Hematopoietic multipotent progenitor cell (in vitro differentiated cells): ENCODE data around the gene REC8. TPM values are rescaled to one million over a fixed set of nuclear protein-coding genes. Genes with fewer than 3 reads are reported as not detected.

Source experiments
- DNase-seq, 3 donors: peaks; one replicate each; pipeline ENCODE4 v3.0.0-alpha.2; 2011 to 2015; ENCODE audit warnings: low read depth in 2 of 3, low spot score in 2 of 3
- total RNA-seq: library from RNA; depleted of rRNA; stranded (reverse); fragments of >200 nt; gene quantifications from one replicate; pipeline ENCODE4 v1.2.3, GENCODE V29; 2012

The REC8 gene
- total RNA-seq, 1 donor, result 47.1 TPM

DNA sequence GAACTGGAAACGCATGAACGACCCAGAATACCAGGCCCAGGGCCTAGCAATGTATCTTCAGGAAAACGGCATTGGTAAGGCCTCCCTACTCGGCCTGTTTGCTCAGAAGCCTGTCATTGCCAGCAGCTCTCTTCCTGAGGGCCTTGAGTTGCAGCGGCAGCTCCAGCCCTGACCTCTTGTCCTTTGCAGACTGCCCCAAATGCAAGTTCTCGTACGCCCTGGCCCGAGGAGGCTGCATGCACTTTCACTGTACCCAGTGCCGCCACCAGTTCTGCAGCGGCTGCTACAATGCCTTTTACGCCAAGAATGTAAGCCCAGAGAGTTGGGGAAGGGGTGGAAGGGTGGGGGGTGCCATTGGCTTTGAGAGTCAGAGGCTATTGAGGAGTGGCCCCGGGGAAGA lies 14.5 kb upstream of the REC8 start:
- DNase-seq, result no peak

DNA sequence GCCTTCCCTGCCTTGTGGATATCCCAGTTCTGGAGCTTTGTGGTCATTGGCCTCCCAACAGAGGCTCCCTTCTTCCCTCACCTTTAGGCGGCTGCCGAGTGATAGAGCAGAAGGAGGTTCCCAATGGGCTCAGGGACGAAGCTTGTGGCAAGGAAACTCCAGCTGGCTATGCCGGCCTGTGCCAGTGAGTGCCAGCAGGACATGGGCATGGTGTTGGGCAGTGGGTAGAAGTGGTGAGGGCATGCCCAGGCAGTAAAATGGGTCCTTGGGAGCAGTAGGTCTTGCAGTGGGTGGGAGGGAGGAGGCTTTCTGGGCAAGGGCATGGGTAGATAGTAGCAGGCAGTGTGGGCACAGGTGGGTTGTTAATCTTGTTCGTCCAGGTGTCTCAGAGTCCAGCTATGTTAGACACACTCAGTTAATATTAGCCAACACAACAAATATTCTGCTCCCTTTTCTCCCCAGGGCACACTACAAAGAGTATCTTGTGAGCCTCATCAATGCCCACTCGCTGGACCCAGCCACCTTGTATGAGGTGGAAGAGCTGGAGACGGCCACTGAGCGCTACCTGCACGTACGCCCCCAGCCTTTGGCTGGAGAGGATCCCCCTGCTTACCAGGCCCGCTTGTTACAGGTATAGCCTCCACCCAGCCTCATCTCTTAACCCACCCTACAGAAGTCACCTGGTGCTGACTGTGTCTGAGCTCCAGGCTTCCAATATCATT lies 11.9 kb upstream of the REC8 start:
- DNase-seq, result no peak

DNA sequence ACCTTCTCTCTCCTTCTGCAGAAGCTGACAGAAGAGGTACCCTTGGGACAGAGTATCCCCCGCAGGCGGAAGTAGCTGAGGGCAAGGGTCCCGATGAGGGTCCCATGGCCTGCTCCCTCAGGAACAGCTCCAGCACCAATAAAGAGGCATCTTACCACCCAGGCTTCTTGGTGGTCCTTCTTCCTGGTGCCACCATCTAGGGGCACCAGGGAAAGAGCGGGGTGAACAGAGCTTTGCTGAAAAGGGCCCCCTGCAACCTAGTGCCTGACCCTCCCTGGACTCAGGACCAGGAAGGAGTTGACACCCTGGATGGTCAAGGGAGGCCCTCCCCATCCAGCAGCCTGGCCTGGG lies 11.4 kb upstream of the REC8 start:
- no peak for DNase-seq

DNA sequence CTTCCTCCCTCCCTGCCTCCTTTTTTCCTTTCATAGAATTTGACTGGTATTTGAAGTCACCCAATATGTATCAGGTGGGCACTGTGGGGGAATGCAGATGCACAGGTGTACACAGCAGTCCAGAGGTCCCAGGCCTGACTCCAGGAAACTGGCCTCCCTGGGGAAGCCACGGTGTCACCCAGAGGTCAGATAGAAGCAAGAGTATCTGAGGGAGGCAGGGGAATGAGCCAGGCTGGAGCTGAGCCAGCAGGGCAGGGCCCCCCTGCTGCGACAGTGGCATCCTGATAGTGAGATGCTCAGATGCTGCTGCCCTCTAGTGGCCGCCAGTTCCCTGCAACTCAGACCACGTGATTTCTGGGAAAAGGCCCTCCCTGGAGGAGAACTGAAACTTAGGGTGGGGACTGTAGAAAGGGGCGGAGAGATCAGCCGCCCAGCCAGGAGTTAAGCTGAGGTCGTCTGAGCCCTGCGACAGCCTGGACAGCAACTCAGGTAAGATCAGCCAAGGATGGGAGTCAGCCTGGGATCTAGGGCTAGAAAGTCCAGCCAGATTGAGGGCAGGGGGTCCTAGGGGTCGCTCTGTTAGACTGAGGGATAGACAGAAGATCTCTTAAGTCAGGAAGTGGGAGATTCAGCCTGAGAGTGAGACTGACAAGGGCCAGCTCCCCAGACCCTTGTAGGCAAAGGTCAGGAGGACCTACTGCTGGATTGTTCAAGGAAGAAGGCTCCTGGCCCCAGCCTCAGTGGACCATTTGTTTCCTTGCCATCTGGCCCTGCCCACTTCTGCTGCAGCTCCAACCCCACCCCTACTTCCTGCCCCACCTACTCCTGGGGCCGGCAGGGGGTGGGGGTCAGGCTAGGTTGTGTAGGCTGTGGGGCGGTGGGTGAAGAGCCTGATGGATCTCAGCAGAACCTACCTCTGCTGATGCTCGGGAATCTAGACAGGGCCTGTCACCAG lies 10.8 kb upstream of the REC8 start, which contains the start of gene IRF9:
Gene IRF9, plus strand, starts transcription at position 416 of the 955 bp plus-strand sequence. CDS start 880 bp downstream, outside the sequence.
- DNase-seq, result peak; percentile 95 to 98 (median 97)

DNA sequence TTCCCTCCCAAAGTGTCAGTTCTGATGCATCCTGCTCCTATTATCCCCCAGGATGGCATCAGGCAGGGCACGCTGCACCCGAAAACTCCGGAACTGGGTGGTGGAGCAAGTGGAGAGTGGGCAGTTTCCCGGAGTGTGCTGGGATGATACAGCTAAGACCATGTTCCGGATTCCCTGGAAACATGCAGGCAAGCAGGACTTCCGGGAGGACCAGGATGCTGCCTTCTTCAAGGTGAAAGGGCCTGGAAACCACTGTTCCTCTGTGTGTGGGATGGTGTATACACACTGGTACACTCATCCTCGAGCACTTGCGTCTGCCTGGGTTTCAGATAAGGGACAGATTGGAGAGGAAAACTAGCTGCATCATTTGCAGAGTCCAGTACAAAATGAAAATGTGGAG lies 9.8 kb upstream of the REC8 start:
- DNase-seq, result no peak

DNA sequence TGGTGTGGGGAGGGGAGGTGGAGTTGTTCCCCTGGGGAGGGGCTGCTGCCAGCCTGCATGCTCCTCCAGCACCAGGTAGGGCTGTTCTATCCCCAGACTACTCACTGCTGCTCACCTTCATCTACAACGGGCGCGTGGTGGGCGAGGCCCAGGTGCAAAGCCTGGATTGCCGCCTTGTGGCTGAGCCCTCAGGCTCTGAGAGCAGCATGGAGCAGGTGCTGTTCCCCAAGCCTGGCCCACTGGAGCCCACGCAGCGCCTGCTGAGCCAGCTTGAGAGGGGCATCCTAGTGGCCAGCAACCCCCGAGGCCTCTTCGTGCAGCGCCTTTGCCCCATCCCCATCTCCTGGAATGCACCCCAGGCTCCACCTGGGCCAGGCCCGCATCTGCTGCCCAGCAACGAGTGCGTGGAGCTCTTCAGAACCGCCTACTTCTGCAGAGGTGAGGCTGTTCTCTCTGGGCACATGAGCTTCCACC lies 7.3 kb upstream of the REC8 start:
- no peak for DNase-seq

DNA sequence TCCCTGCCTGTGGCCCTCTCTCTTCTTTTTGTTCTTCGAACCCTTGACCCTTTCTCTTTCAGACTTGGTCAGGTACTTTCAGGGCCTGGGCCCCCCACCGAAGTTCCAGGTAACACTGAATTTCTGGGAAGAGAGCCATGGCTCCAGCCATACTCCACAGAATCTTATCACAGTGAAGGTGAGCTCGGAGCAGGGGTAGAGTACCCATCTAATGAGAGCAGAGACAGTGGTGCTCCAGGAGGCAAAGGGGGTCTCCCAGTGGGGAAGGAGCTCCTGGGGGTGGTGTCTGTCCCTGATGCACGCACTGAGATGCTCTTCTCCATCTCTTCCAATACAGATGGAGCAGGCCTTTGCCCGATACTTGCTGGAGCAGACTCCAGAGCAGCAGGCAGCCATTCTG lies 6.1 kb upstream of the REC8 start:
- no peak for DNase-seq

DNA sequence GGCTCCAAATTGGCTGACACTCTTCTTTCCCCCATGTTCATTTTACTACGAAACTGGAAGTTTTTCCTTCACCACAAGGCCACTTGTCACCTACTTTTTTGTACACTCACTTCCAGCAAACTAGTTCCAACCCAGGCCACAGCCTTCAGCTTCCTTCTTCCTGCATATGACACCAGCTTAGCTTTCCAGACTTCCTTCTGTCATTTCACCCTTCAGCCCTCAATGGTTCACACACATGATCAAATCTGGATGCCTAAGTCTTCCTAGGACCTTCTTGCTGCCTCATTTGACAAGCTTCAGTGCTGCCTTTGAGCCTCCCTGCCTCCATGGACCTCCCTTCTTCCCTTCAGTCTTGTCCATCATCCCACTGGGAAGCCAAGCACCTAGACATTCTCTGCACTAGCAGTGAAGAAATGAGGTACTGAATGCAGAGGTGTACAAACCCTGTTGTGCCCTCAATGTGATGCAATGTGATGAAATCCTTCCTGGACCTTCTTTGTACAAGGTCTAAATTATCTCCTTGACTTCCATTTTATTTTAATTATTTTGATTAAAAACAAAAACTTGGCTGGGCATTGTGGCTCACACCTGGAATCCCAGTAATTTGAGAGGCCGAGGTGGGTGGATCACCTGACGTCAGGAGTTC lies 4.3 kb upstream of the REC8 start:
- DNase-seq, result peak in 1 of 3 donors; percentile 23

DNA sequence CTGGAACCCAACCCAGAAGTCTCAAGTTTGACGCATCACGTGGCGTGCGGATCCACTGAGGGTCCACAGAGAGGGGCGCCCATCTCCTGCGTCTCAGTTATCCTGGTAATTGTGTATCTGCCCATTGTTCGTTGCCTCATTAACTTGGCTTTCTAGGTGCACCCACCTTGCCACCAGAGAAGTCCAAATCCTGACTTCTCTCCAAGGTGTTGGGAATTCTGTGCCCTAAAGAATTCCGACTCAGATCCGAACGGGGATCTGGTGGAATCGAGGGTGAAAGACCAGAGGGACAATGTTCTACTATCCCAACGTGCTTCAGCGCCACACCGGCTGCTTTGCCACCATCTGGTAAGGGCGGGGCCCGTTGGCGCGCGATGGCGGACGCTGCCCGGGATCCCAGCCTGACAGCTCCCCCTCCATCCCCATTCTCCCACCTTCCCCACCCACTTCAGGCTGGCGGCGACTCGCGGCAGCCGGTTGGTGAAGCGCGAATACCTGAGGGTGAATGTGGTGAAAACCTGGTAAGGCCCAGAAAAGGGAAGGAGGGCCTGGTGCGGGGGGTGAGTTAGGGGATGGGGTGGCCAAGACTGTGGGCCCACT lies 481 bp downstream of the REC8 start:
- no peak for DNase-seq

DNA sequence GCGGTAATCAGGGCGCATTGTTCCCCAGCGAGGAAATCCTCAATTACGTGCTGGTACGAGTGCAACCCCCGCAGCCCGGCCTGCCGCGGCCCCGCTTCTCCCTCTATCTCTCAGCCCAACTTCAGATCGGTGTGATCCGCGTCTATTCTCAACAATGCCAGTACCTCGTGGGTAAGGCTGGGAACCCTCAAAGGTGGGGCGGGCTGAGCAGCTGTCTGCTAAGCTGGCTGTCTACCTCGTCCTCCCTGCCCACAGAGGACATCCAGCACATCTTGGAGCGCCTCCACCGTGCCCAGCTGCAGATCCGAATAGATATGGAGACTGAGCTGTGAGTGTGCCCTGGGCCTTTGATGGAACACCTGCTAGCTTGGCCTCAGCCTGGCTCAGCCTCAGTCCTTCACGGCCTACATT lies 996 bp downstream of the REC8 start:
- DNase-seq, result no peak

DNA sequence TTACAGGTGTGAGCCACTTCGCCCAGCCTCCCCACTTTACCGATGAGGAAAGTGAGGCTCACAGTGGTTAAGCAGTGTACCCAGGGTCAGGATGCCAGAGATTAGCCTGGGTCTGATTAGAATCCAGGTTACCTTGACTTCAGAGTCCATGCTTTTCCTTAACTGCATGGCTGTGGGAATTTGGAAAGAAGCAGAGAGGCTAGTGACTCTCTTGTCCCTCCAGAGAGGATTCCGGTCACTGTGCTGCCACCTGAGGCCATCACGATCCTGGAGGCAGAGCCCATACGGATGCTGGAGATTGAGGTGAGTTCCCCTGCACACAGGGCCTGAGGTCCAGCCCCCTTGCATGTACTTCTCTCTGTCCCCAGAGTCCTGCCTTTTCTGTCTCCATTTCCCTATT lies 4.7 kb downstream of the REC8 start:
- DNase-seq, result no peak

DNA sequence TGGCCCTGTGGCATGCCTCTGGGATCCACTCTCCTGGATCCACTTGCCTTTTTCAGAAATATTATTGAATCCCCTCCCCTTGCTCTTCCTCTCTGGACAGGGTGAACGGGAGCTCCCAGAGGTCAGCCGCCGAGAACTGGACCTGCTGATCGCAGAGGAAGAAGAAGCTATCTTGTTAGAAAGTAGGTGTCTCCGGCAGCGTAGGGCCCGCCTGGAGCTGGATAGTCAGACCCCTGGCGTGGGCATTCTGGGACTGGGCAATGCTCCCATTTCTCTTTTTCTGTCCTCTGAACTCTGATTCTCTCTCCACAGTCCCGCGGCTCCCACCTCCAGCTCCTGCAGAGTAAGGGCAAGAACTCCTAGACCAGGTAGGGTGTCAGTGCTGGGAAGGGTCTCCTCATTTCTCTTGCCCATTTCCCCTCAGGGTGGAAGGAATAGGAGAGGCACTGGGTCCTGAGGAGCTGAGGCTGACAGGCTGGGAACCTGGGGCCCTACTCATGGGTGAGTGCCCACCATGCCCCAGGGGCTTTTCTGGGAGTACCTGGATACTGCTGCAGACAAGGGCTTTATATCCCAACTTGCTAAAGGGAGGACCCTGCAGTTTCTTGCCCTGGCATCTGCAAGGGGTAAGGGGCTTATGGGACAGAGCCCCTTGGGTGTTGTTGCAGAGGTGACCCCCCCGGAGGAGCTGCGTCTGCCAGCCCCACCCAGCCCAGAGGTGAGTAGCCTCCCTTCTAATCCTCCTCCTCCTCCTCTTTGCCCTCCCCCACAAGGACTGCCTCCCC lies 5.4 kb downstream of the REC8 start:
- DNase-seq, result no peak

DNA sequence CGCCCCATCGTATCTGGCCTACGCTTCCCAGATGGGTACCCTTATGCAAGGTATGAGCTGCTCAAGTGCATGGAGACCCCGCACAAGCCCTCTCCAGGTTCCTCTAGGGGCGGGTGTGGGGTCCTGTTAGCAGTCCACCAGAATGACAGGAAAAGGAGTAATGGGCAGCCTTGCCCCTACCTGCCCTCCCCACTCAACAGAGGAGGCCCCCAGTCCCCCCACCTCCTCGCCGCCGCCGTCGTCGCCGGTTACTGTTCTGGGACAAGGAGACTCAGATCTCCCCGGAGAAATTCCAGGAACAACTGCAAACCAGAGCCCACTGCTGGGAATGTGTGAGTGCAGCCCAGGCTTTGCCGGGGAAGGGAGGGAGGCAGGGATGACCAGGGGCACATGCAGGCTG lies 6.0 kb downstream of the REC8 start:
- no peak for DNase-seq

DNA sequence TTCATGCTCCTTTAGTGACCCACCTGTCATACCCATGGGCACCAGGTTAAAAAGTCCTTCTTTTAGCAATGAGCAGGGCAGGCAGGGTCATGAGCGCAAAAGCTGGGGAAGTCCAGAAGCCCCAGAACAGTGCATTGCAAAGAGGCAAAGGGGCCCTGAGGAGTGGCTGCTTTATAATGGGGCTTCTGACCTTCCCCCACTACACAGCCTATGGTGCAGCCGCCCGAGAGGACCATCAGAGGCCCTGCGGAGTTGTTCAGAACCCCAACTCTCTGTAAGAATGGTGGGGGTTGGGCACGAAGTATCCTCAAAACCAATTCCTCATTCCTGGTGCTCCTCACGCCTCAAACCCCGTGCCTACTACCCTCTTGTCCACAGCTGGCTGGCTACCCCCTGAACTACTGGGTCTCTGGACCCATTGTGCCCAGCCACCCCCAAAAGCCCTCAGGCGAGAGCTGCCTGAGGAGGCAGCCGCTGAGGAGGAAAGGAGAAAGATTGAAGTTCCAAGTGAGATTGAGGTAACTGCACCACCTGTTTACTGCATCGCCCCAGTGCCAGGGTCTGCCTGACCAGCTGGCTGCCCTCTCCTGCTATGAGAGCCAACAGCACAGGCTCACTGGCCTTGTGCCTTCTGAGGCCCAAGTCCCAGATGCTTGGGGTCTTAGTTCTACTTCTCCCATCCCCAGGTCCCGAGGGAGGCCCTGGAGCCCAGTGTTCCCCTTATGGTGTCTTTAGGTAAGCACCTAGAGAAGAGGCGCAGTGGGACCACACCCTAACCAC lies 6.7 kb downstream of the REC8 start:
- no peak for DNase-seq

DNA sequence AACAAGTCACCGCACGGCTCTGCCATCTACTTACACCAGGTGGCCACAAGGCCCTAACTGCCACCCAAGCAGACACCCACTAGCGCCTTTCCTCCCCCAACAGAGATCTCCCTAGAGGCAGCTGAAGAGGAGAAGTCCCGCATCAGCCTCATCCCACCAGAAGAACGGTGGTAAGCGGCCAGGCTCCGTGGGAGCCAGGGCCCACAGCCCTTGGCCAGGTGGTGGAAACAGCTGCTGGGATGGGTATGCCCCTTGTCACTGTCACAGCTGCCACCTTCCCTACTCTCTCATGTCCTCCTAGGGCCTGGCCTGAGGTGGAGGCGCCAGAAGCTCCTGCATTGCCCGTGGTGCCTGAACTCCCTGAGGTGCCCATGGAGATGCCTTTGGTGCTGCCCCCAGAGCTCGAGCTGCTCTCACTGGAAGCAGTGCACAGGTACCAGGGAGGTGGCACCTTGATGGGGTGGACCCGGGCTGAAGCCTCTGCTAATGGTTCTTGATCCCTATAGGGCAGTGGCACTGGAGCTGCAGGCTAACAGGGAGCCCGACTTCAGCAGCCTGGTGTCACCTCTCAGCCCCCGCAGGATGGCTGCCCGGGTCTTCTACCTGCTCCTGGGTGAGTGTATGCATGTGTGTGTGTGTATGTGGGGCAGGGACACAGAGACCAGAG lies 7.5 kb downstream of the REC8 start:
- DNase-seq, result no peak

DNA sequence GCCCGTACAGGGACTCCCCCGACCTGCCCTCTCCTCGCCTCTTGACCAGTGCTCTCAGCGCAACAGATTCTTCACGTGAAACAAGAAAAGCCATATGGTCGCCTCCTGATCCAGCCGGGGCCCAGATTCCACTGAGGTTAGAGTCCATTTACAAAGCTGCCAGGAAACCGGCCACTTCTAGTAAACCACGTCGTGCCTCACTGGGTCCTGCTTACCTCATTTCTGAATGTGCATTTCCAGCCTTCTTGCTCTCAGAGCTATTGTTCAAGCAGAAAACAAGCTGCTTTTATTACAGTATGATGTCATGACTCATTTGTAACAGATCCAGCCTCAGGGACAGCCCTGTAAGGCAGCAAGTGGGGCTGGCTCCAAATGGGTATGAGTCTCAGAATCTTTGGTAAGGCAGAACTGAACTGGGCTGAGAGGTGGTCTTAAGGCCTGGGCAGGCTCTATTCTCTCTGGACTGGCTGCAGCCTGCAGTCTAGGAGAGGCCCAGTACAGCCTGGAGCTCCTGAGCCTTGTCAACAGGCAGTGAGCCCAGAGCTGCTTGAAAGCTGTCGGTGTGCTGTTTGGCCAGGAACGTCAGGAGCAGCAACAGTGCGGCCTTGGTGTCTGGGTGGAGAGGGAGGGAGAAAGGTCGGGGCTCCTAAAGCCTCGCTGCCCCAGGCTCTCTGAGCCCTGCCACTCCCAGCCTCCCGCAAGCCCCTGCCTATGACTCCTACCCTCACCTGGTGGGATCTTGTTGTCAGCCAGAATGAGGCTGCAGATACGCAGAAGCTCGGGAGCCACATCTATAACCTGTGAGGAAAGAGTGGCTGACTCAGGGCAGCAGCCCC lies 8.3 kb downstream of the REC8 start:
- DNase-seq, result no peak

DNA sequence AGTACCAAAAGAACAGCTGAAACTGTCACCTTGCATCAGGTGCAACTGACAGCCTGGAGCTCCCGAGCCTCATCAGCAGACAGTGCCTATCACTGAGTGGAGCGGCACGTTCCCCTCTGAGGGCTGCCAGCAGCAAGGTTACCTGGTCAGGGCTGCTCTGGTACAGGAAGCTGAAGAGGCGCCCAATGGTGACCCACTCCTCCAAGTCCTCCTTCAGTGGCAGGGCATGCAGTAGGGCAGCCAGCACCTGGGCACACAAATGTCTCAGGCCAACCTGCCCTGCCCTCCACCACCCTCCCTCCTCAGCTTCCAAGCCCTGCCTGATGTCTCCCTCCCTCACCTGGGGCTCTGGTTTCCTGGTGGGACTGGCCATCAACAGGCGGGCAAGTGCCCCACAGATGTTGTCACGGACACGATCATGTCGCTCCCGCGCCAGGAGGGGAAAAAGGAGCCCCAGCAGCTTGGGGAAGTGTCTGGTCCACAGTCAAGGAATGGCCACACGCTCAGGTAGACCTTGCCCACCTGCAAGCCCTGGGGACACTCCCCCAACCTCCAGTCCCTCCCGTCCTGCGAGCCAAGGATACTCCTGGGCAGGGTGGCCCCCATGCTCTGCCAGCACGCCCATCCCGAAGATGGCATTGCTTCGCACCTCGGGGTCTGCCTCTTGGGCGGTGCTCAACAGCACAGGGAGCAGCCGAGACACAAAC lies 9.6 kb downstream of the REC8 start:
- DNase-seq, result no peak
